A204.1 (cell line): Measurements from ENCODE around the gene TRNP1.

Experiments
- FAIRE-seq: peaks from 2 replicates; lab custom pipeline; 2012; peaks lifted over from hg19 to GRCh38; lab: Jason Lieb, UNC

TRNP1 gene

GRCh38 chr1:27001570-27002360 lies 8.3 kb downstream of the TRNP1 start:
- FAIRE-seq: no peak

- no peak for FAIRE-seq
Observed at GRCh38 chr1:27003745-27004470, 10.4 kb downstream of the TRNP1 start.

GRCh38 chr1:27004471-27005165 lies 11.1 kb downstream of the TRNP1 start:
- FAIRE-seq: no peak

GRCh38 chr1:27005166-27005530 lies 11.7 kb downstream of the TRNP1 start:
- no peak for FAIRE-seq

- no peak for FAIRE-seq
Observed at GRCh38 chr1:27005648-27006496, 12.4 kb downstream of the TRNP1 start.

GRCh38 chr1:27006683-27007082 lies 13.2 kb downstream of the TRNP1 start:
- no peak for FAIRE-seq

GRCh38 chr1:27007909-27008582 lies 14.6 kb downstream of the TRNP1 start:
- FAIRE-seq: no peak

GRCh38 chr1:27009601-27010197 lies 16.2 kb downstream of the TRNP1 start:
- no peak for FAIRE-seq

- no peak for FAIRE-seq
Observed at GRCh38 chr1:27010226-27010994, 16.9 kb downstream of the TRNP1 start.

- no peak for FAIRE-seq
Observed at GRCh38 chr1:27011058-27011764, 17.7 kb downstream of the TRNP1 start.

GRCh38 chr1:27011976-27012563 lies 18.6 kb downstream of the TRNP1 start:
- FAIRE-seq: no peak

GRCh38 chr1:27015260-27015659 lies 21.8 kb downstream of the TRNP1 start:
- no peak for FAIRE-seq

- FAIRE-seq: no peak
Observed at GRCh38 chr1:27016376-27016775, 22.9 kb downstream of the TRNP1 start.

- no peak for FAIRE-seq
Observed at GRCh38 chr1:27017207-27017606, 23.7 kb downstream of the TRNP1 start.

GRCh38 chr1:27018316-27018715 lies 24.8 kb downstream of the TRNP1 start:
- FAIRE-seq: no peak

- FAIRE-seq: no peak
Observed at GRCh38 chr1:27021354-27022031, 28.0 kb downstream of the TRNP1 start.

GRCh38 chr1:27025718-27026117 lies 32.2 kb downstream of the TRNP1 start:
- no peak for FAIRE-seq

GRCh38 chr1:27026621-27027574 lies 33.4 kb downstream of the TRNP1 start:
- FAIRE-seq: no peak
